Endodermal cell (in vitro differentiated cells): ENCODE measurements around the gene CASP3. TPM values are rescaled to one million over a fixed set of nuclear protein-coding genes. Genes with fewer than 3 reads are reported as not detected.

ENCODE experiments used
- DNase-seq: peaks from one replicate; pipeline ENCODE4 v3.0.0-alpha.2; 2017
- H3K27ac ChIP-seq: 2 replicates; pipeline ENCODE4 v1.5.1; 2013; ENCODE audit warnings: mild to moderate bottlenecking, low read depth, low read length, moderate library complexity
- H3K27me3 ChIP-seq: 2 replicates; pipeline ENCODE4 v1.6.1; 2013; ENCODE audit warnings: mild to moderate bottlenecking, low read length, moderate library complexity; ENCODE audit not compliant: insufficient read depth, control insufficient read depth, poor library complexity, severe bottlenecking
- H3K36me3 ChIP-seq: 2 replicates; pipeline ENCODE4 v1.7.0; 2013; ENCODE audit warnings: mild to moderate bottlenecking, low read length, moderate library complexity; ENCODE audit not compliant: control insufficient read depth, insufficient read depth
- H3K4me1 ChIP-seq: one replicate; pipeline ENCODE4 v1.7.0; 2013; ENCODE audit warnings: low read length; ENCODE audit not compliant: control insufficient read depth, insufficient read depth
- H3K4me3 ChIP-seq: 2 replicates; pipeline ENCODE4 v1.5.1; 2013; ENCODE audit warnings: mild to moderate bottlenecking, low read length, moderate library complexity
- H3K9ac ChIP-seq: 2 replicates; pipeline ENCODE4 v1.6.1; 2013; ENCODE audit warnings: mild to moderate bottlenecking, low read length, moderate library complexity; ENCODE audit not compliant: poor library complexity, severe bottlenecking; ENCODE audit errors: extremely low read depth
- H3K9me3 ChIP-seq: 2 replicates; pipeline ENCODE4 v1.6.1; 2013; ENCODE audit warnings: mild to moderate bottlenecking, low read length, moderate library complexity; ENCODE audit not compliant: control insufficient read depth
- H3K27ac Mint-ChIP-seq: 2 replicates; pipeline ENCODE4 v1.8.0; 2020; ENCODE audit warnings: mixed read lengths
- H3K27me3 Mint-ChIP-seq: 2 replicates; pipeline ENCODE4 v1.8.0; 2021; ENCODE audit warnings: mild to moderate bottlenecking, mixed read lengths; ENCODE audit not compliant: insufficient read depth
- H3K36me3 Mint-ChIP-seq: 2 replicates; pipeline ENCODE4 v1.8.0; 2020; ENCODE audit warnings: low read depth, mixed read lengths
- H3K4me1 Mint-ChIP-seq: 2 replicates; pipeline ENCODE4 v1.8.0; 2020; ENCODE audit warnings: mixed read lengths
- H3K4me3 Mint-ChIP-seq: 2 replicates; pipeline ENCODE4 v1.8.0; 2020; ENCODE audit warnings: mild to moderate bottlenecking, moderate library complexity, mixed read lengths
- H3K9me3 Mint-ChIP-seq: 2 replicates; pipeline ENCODE4 v1.8.0; 2020; ENCODE audit warnings: mild to moderate bottlenecking, mixed read lengths
- WGBS, 2 experiments: methylation state at CpG; one replicate each; pipeline versions ENCODE4 v1.1.5 to v1.1.7; 2013; ENCODE audit warnings: missing lambda C conversion rate in 2 of 2, mixed read lengths in 1 of 2; ENCODE audit not compliant: insufficient coverage in 1 of 2, insufficient read length in 1 of 2; 5-methylcytosine and 5-hydroxymethylcytosine counted together
- total RNA-seq, 2 donors: library from RNA; stranded (reverse); fragmentation: NEBNext Ultra II Directional in 1 of 2; extraction: Animal tissue kit (Norgen Biotek cat#: 25700) in 1 of 2; gene quantifications; 2 replicates in 1 of 2; 3 replicates in 1 of 2; pipeline ENCODE4 v1.2.1, GENCODE V29; 2021
- TF ChIP-seq, protein P1 (sequence below): fragments of 200-600 bp; sonication (generic); conservative IDR thresholded peaks from 2 replicates; pipeline ENCODE4 v1.5.0; 2021; ENCODE audit warnings: antibody characterized with exemption, mild to moderate bottlenecking

CASP3 gene
- total RNA-seq, 2 donors from 2014 or later: 49.8 to 62.9 TPM

DNA sequence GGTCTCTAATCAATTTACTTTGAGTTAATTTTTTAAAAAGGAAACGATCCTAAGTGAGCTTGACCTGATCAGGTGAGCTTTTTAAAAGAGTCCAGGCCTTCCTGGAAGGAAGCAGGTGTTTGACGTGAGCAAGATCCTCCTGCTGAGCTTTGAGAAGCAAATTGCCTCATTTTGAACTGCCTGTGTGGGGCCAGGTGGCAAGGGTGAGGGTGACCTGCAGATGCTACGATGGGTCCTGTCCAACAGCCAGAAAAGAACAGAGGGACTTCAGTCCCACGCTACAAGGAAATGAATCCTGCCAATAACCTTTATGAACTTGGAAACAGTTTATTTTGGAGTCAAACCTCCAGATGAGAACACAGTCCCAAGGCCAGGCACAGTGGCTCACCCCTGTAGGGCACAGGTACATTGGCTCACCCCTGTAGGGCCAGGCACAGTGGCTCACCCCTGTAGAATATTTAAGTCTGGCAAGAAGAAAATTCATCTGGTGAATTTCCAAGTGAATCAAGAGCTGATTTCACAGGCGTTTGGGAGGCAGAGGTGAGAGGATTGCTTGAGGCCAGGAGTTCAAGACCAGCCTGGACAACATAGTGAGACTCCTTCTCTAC is 58.1 kb downstream of the CASP3 start:
- H3K27me3 ChIP-seq: no peaks in the 10 kb centered on the region
- H3K4me1 ChIP-seq: no peaks in the 10 kb centered on the region
- H3K27ac Mint-ChIP-seq: no peak overlapping the region
- no peak overlapping the region for H3K27ac ChIP-seq
- H3K36me3 ChIP-seq: no peaks in the 10 kb centered on the region
- no peak overlapping the region for H3K9ac ChIP-seq
- H3K4me1 Mint-ChIP-seq: no peaks in the 10 kb centered on the region
- TF ChIP-seq, protein P1, sequence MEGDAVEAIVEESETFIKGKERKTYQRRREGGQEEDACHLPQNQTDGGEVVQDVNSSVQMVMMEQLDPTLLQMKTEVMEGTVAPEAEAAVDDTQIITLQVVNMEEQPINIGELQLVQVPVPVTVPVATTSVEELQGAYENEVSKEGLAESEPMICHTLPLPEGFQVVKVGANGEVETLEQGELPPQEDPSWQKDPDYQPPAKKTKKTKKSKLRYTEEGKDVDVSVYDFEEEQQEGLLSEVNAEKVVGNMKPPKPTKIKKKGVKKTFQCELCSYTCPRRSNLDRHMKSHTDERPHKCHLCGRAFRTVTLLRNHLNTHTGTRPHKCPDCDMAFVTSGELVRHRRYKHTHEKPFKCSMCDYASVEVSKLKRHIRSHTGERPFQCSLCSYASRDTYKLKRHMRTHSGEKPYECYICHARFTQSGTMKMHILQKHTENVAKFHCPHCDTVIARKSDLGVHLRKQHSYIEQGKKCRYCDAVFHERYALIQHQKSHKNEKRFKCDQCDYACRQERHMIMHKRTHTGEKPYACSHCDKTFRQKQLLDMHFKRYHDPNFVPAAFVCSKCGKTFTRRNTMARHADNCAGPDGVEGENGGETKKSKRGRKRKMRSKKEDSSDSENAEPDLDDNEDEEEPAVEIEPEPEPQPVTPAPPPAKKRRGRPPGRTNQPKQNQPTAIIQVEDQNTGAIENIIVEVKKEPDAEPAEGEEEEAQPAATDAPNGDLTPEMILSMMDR: no peak
- no peak overlapping the region for H3K4me3 ChIP-seq
- H3K27me3 Mint-ChIP-seq: no peaks in the 10 kb centered on the region
- no peak overlapping the region for H3K4me3 Mint-ChIP-seq
- 89 to 91% methylated on average over 4 to 5 of the region's 5 CpGs for WGBS, 2 experiments
- peaks cover 18% of the 10 kb centered on the region for H3K9me3 Mint-ChIP-seq
- no peaks in the 10 kb centered on the region for H3K36me3 Mint-ChIP-seq
- no peak for DNase-seq
- H3K9me3 ChIP-seq: peaks cover 6% of the 10 kb centered on the region

DNA sequence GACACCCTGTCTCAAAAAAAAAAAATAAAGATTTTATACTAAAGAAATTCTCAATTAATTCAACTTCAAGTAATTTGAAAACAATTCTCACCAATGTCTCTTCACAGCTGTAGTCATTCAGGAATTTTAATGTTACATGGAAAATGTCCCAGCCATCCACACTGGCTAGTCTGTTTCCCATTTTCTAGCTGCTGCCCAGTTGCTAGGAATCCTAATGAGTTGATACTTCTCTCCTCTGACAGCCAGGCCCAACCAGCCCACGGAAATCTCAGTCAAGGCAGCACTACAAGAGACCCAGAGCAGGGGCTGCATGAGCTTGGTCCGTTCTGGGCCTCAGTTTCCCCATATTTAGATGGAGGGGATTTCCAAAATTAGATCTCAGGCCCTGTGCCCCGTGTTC is 59.1 kb downstream of the CASP3 start:
- Mint-ChIP-seq H3K9me3 (peaks cover 18% of the 10 kb centered on the region), H3K4me1 (no peaks in the 10 kb centered on the region), H3K27me3 (no peaks in the 10 kb centered on the region), H3K4me3 (no peak overlapping the region), H3K36me3 (no peaks in the 10 kb centered on the region), H3K27ac (no peak overlapping the region)
- no peak for DNase-seq
- Histone ChIP-seq H3K27ac (no peak overlapping the region), H3K9ac (no peak overlapping the region), H3K4me3 (no peak overlapping the region), H3K27me3 (no peaks in the 10 kb centered on the region), H3K4me1 (no peaks in the 10 kb centered on the region), H3K36me3 (no peaks in the 10 kb centered on the region), H3K9me3 (peaks cover 6% of the 10 kb centered on the region)
- WGBS, 2 experiments: 85 to 100% methylated on average over 3 of the region's 3 CpGs
- TF ChIP-seq, protein P1: no peak

DNA sequence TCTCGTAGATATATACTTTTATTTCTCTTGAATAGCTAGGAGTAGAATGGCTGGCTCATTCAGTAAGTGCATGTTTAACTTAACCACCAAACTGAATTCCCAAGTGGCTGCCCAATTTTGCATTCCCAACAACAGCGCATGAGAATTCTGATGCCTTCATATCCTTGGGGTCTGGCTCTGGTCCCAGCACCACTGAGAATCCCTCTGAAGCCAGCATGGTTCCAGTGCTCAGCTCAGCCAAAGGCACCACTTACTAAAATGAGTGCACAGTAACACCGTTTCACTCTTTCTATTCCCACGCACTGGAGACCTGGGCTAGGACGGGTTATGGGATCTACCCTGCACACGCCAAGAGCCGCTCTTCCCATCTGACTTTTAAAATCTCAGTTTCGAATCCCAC is 60.4 kb downstream of the CASP3 start:
- Mint-ChIP-seq H3K9me3 (peaks cover 13% of the 10 kb centered on the region), H3K4me1 (no peaks in the 10 kb centered on the region), H3K36me3 (no peaks in the 10 kb centered on the region), H3K4me3 (no peak overlapping the region), H3K27me3 (no peaks in the 10 kb centered on the region), H3K27ac (no peak overlapping the region)
- DNase-seq: no peak
- no peaks in the 10 kb centered on the region for H3K4me1 ChIP-seq
- H3K9ac ChIP-seq: no peak overlapping the region
- no peak overlapping the region for H3K4me3 ChIP-seq
- H3K27me3 ChIP-seq: no peaks in the 10 kb centered on the region
- H3K36me3 ChIP-seq: no peaks in the 10 kb centered on the region
- H3K27ac ChIP-seq: no peak overlapping the region
- peaks cover 6% of the 10 kb centered on the region for H3K9me3 ChIP-seq
- WGBS, 2 experiments: 78% methylated on average over 7 to 8 of the region's 8 CpGs
- TF ChIP-seq, protein P1: no peak
